IPS DF 6.9 (cell line): Measurements from ENCODE around the gene EEF1A1.
"Not testable (repeated sequence)": the region's sequence is repeated elsewhere in the genome, so short reads cannot be mapped to it uniquely, and the experiment has no call there.

ENCODE experiments used
- DNase-seq: peaks from one replicate; pipeline ENCODE4 v3.0.0-alpha.2; 2013; ENCODE audit warnings: low read depth, low spot score
- H3K27ac ChIP-seq: one replicate; pipeline ENCODE4 v1.5.1; 2013; ENCODE audit warnings: low read length, control low read depth
- H3K27me3 ChIP-seq: 2 replicates; pipeline ENCODE4 v1.6.1; 2013; ENCODE audit warnings: mild to moderate bottlenecking, low read length; ENCODE audit not compliant: control insufficient read depth, insufficient read depth
- H3K36me3 ChIP-seq: 2 replicates; pipeline ENCODE4 v1.6.1; 2013; ENCODE audit warnings: low read length; ENCODE audit not compliant: control insufficient read depth, insufficient read depth
- H3K4me1 ChIP-seq: 2 replicates; pipeline ENCODE4 v1.6.1; 2013; ENCODE audit warnings: low read length; ENCODE audit not compliant: control insufficient read depth, insufficient read depth
- H3K4me3 ChIP-seq: 2 replicates; pipeline ENCODE4 v1.5.1; 2013; ENCODE audit warnings: mild to moderate bottlenecking, low read length
- H3K9me3 ChIP-seq: 2 replicates; pipeline ENCODE4 v1.6.1; 2013; ENCODE audit warnings: low read length, inconsistent platforms; ENCODE audit not compliant: control insufficient read depth, insufficient read depth
- WGBS: extraction: QIAGEN DNeasy Blood & Tissue Kit; methylation state at CpG from one replicate; pipeline ENCODE4 v1.1.7; 2013; ENCODE audit warnings: mixed read lengths, missing lambda C conversion rate; ENCODE audit not compliant: insufficient read length, insufficient coverage; 5-methylcytosine and 5-hydroxymethylcytosine counted together

Gene EEF1A1

GRCh38 chr6:73534628-73535027 lies 13.8 kb upstream of the EEF1A1 start:
- no CpG with 5 or more reads among the region's 2 CpGs for WGBS

GRCh38 chr6:73532293-73532692 lies 11.5 kb upstream of the EEF1A1 start:
- H3K4me1 ChIP-seq = no peaks in the 10 kb centered on the region
- no peaks in the 10 kb centered on the region for H3K9me3 ChIP-seq
- WGBS = no CpG with 5 or more reads among the region's 3 CpGs
- H3K27me3 ChIP-seq = no peaks in the 10 kb centered on the region
- no peaks in the 10 kb centered on the region for H3K36me3 ChIP-seq
- no peak for DNase-seq
- H3K27ac ChIP-seq = no peak overlapping the region
- H3K4me3 ChIP-seq = no peak overlapping the region

More at GRCh38 chr6:73534628-73535027, 13.8 kb upstream of the EEF1A1 start:
- DNase-seq = no peak
- no peak overlapping the region for H3K27ac ChIP-seq
- H3K4me3 ChIP-seq = no peak overlapping the region
- no peaks in the 10 kb centered on the region for H3K4me1 ChIP-seq
- no peaks in the 10 kb centered on the region for H3K36me3 ChIP-seq
- H3K27me3 ChIP-seq = no peaks in the 10 kb centered on the region
- H3K9me3 ChIP-seq = no peaks in the 10 kb centered on the region

GRCh38 chr6:73528897-73529296 lies 8.1 kb upstream of the EEF1A1 start:
- Histone ChIP-seq H3K27ac (no peak overlapping the region), H3K9me3 (no peaks in the 10 kb centered on the region), H3K4me1 (no peaks in the 10 kb centered on the region), H3K4me3 (no peak overlapping the region), H3K27me3 (no peaks in the 10 kb centered on the region), H3K36me3 (no peaks in the 10 kb centered on the region)
- no peak for DNase-seq
- WGBS = no CpG with 5 or more reads among the region's 7 CpGs

- no CpG with 5 or more reads among the region's 3 CpGs for WGBS
- no peak for DNase-seq
- H3K27ac ChIP-seq = no peak overlapping the region
Observed at GRCh38 chr6:73525546-73526330, 4.9 kb upstream of the EEF1A1 start.

GRCh38 chr6:73523434-73524123 lies 2.7 kb upstream of the EEF1A1 start:
- no peak overlapping the region for H3K27ac ChIP-seq
- no CpG with 5 or more reads among the region's 50 CpGs for WGBS

More at GRCh38 chr6:73525546-73526330, 4.9 kb upstream of the EEF1A1 start:
- H3K9me3 ChIP-seq = no peaks in the 10 kb centered on the region
- H3K4me3 ChIP-seq = no peak overlapping the region
- no peaks in the 10 kb centered on the region for H3K36me3 ChIP-seq
- no peaks in the 10 kb centered on the region for H3K4me1 ChIP-seq
- H3K27me3 ChIP-seq = no peaks in the 10 kb centered on the region

GRCh38 chr6:73521351-73521985 lies 636 bp upstream of the EEF1A1 start:
- WGBS = no CpG with 5 or more reads among the region's 36 CpGs
- no peak for DNase-seq
- no peaks in the 10 kb centered on the region for H3K4me1 ChIP-seq
- peaks cover 27% of the 10 kb centered on the region for H3K36me3 ChIP-seq
- H3K4me3 ChIP-seq = peak overlapping the region; percentile 82; the same call in 1 of the 2 replicates
- H3K9me3 ChIP-seq = no peaks in the 10 kb centered on the region
- no peaks in the 10 kb centered on the region for H3K27me3 ChIP-seq
- H3K27ac ChIP-seq = no peak overlapping the region

More at GRCh38 chr6:73523434-73524123, 2.7 kb upstream of the EEF1A1 start:
- Histone ChIP-seq H3K9me3 (no peaks in the 10 kb centered on the region), H3K4me1 (no peaks in the 10 kb centered on the region), H3K4me3 (peak overlapping the region; percentile 70; the same call in 1 of the 2 replicates), H3K27me3 (no peaks in the 10 kb centered on the region), H3K36me3 (peaks cover 18% of the 10 kb centered on the region)
- DNase-seq = no peak

GRCh38 chr6:73519926-73520687 lies 725 bp downstream of the EEF1A1 start:
- Histone ChIP-seq H3K36me3 (peaks cover 40% of the 10 kb centered on the region), H3K27ac (no peak overlapping the region), H3K4me1 (no peaks in the 10 kb centered on the region), H3K4me3 (peak overlapping the region; percentile 82), H3K9me3 (no peaks in the 10 kb centered on the region), H3K27me3 (no peaks in the 10 kb centered on the region)
- no CpG with 5 or more reads among the region's 56 CpGs for WGBS
- no peak for DNase-seq

GRCh38 chr6:73518982-73519881 lies 1.6 kb downstream of the EEF1A1 start:
- not testable (repeated sequence) for DNase-seq, H3K27me3 ChIP-seq, H3K27ac ChIP-seq, H3K9me3 ChIP-seq, H3K4me1 ChIP-seq
- no CpG with 5 or more reads among the region's 8 CpGs for WGBS
- Histone ChIP-seq H3K4me3 (peak overlapping the region; percentile 82; the same call in 1 of the 2 replicates), H3K36me3 (peaks cover 40% of the 10 kb centered on the region)

GRCh38 chr6:73518100-73518981 lies 2.5 kb downstream of the EEF1A1 start:
- Histone ChIP-seq H3K36me3 (peaks cover 40% of the 10 kb centered on the region), H3K4me3 (peak overlapping the region; percentile 4; the same call in 1 of the 2 replicates)
- H3K27me3 ChIP-seq, DNase-seq, H3K9me3 ChIP-seq, H3K4me1 ChIP-seq, H3K27ac ChIP-seq: not testable (repeated sequence)
- WGBS = no CpG with 5 or more reads among the region's 19 CpGs
